Lung microvascular endothelial cell (primary cell): ENCODE measurements around the gene NHLRC2. TPM values are rescaled to one million over a fixed set of nuclear protein-coding genes. Genes with fewer than 3 reads are reported as not detected.

Experiments
- DNase-seq, 2 donors: peaks; one replicate each; pipeline versions ENCODE4 v3.0.0 to v3.0.0-alpha.2; 2010; ENCODE audit warnings: low read depth in 2 of 2
- total RNA-seq: library from RNA; depleted of rRNA; stranded (reverse); fragments of >200 nt; gene quantifications from 2 replicates; pipeline ENCODE4 v1.2.1, GENCODE V29; 2014

Gene NHLRC2
- total RNA-seq, 1 donor from 2014 or later = 14.5 TPM

- no peak for DNase-seq
Measured at GRCh38 chr10:113907166-113907565, 52.7 kb downstream of the NHLRC2 start.

GRCh38 chr10:113908236-113908635 lies 53.8 kb downstream of the NHLRC2 start:
- DNase-seq = no peak

GRCh38 chr10:113911113-113911512 lies 56.7 kb downstream of the NHLRC2 start:
- no peak for DNase-seq

GRCh38 chr10:113911839-113912238 lies 57.4 kb downstream of the NHLRC2 start:
- no peak for DNase-seq

GRCh38 chr10:113912582-113912981 lies 58.1 kb downstream of the NHLRC2 start:
- no peak for DNase-seq

GRCh38 chr10:113914956-113915355 lies 60.5 kb downstream of the NHLRC2 start:
- no peak for DNase-seq

GRCh38 chr10:113915540-113915939 lies 61.1 kb downstream of the NHLRC2 start:
- DNase-seq = no peak

- DNase-seq = peak; percentile 23 to 57
Measured at GRCh38 chr10:113916053-113916452, 61.6 kb downstream of the NHLRC2 start.

- no peak for DNase-seq
Measured at GRCh38 chr10:113917636-113918035, 63.2 kb downstream of the NHLRC2 start.

- no peak for DNase-seq
Measured at GRCh38 chr10:113920114-113920513, 65.7 kb downstream of the NHLRC2 start.

GRCh38 chr10:113920875-113921274 lies 66.4 kb downstream of the NHLRC2 start:
- DNase-seq = no peak

- peak; percentile 62 to 75 for DNase-seq
Measured at GRCh38 chr10:113921561-113922370, 67.3 kb downstream of the NHLRC2 start.

GRCh38 chr10:113922787-113923570 lies 68.5 kb downstream of the NHLRC2 start:
- DNase-seq = no peak

- DNase-seq = no peak
Measured at GRCh38 chr10:113924186-113924585, 69.7 kb downstream of the NHLRC2 start.

- DNase-seq = no peak
Measured at GRCh38 chr10:113924664-113925063, 70.2 kb downstream of the NHLRC2 start.

- peak in 1 of 2 donors; percentile 31 for DNase-seq
Measured at GRCh38 chr10:113927440-113927839, 73.0 kb downstream of the NHLRC2 start.

GRCh38 chr10:113928830-113929229 lies 74.4 kb downstream of the NHLRC2 start:
- DNase-seq = no peak

- DNase-seq = no peak
Measured at GRCh38 chr10:113929522-113929921, 75.1 kb downstream of the NHLRC2 start.

- peak; percentile 41 to 79 for DNase-seq
Measured at GRCh38 chr10:113930482-113931057, 76.1 kb downstream of the NHLRC2 start.

- no peak for DNase-seq
Measured at GRCh38 chr10:113932854-113933253, 78.4 kb downstream of the NHLRC2 start.

- no peak for DNase-seq
Measured at GRCh38 chr10:113933894-113934532, 79.6 kb downstream of the NHLRC2 start.

GRCh38 chr10:113937258-113937657 lies 82.8 kb downstream of the NHLRC2 start:
- DNase-seq = no peak
